HepG2 (cell line): Measurements from ENCODE around the gene OPRL1. TPM values are rescaled to one million over a fixed set of nuclear protein-coding genes. Genes with fewer than 3 reads are reported as not detected.
A peak's percentile ranks its signal among the peaks of the same experiment; 100 is the strongest.

Experiments
- FOXM1 ChIP-seq: sonication (generic); formaldehyde crosslinking; IDR thresholded peaks from 2 replicates; pipeline ENCODE4 v1.5.0; 2020; ENCODE audit warnings: missing genetic modification reagents
- HIVEP1 ChIP-seq: sonication (generic); formaldehyde crosslinking; IDR thresholded peaks from 2 replicates; pipeline ENCODE4 v1.4.0; 2020; ENCODE audit warnings: mild to moderate bottlenecking, missing genetic modification reagents
- KLF6 ChIP-seq: IDR thresholded peaks from 2 replicates; pipeline ENCODE4 v1.8.0; 2016; ENCODE audit warnings: missing biosample characterization, missing genetic modification reagents
- MEIS2 ChIP-seq: sonication (generic); formaldehyde crosslinking; IDR thresholded peaks from 2 replicates; pipeline ENCODE4 v1.9.0; 2021; ENCODE audit warnings: mild to moderate bottlenecking, missing genetic modification reagents
- NFE2 ChIP-seq: sonication (generic); formaldehyde crosslinking; IDR thresholded peaks from 2 replicates; pipeline ENCODE4 v1.4.0; 2020; ENCODE audit warnings: missing genetic modification reagents
- REL ChIP-seq: sonication (generic); formaldehyde crosslinking; conservative IDR thresholded peaks from 2 replicates; pipeline ENCODE4 v1.8.0; 2022; ENCODE audit warnings: mild to moderate bottlenecking, missing genetic modification reagents, moderate library complexity
- TMF1 ChIP-seq: sonication (generic); formaldehyde crosslinking; IDR thresholded peaks from 2 replicates; pipeline ENCODE4 v1.8.1; 2022; ENCODE audit warnings: low read depth, missing genetic modification reagents
- YEATS4 ChIP-seq: sonication (generic); formaldehyde crosslinking; IDR thresholded peaks from 2 replicates; pipeline ENCODE4 v1.4.0; 2020; ENCODE audit warnings: missing genetic modification reagents, borderline replicate concordance
- ZNF30 ChIP-seq: sonication (generic); formaldehyde crosslinking; IDR thresholded peaks from 2 replicates; pipeline ENCODE4 v1.5.0; 2020; ENCODE audit warnings: mild to moderate bottlenecking, missing genetic modification reagents
- ZNF607 ChIP-seq: sonication (generic); formaldehyde crosslinking; IDR thresholded peaks from 2 replicates; pipeline ENCODE4 v1.5.1; 2020; ENCODE audit warnings: missing genetic modification reagents, mild to moderate bottlenecking, borderline replicate concordance
- ZNF781 ChIP-seq: sonication (generic); formaldehyde crosslinking; IDR thresholded peaks from 2 replicates; pipeline ENCODE4 v1.5.1; 2020; ENCODE audit warnings: borderline replicate concordance, mild to moderate bottlenecking, missing genetic modification reagents; ENCODE audit errors: not compliant biosample characterization
- ZNF891 ChIP-seq: sonication (generic); formaldehyde crosslinking; IDR thresholded peaks from 2 replicates; pipeline ENCODE4 v1.5.0; 2020; ENCODE audit warnings: mild to moderate bottlenecking, missing genetic modification reagents
- polyA plus RNA-seq, 8 experiments: library from polyadenylated mRNA; depleted of rRNA in 3 of 8; stranded (reverse) in 7 of 8; unstranded in 1 of 8; fragments of >200 nt; fragmentation: Illumina TruSeq in 4 of 8; extraction: Trizol in 4 of 8; gene quantifications; 2 replicates each; pipeline versions ENCODE4 v1.2.1 to v1.2.3, GENCODE V29; 2011 to 2016; ENCODE audit warnings: low read depth in 4 of 8, missing spikeins in 1 of 8, mixed read lengths in 1 of 8; ENCODE audit not compliant: insufficient read depth in 1 of 8
- total RNA-seq, 5 experiments: library from RNA; depleted of rRNA; stranded (reverse); fragments of >200 nt; fragmentation: Illumina TruSeq; extraction: Trizol; gene quantifications; 2 replicates each; pipeline ENCODE4 v1.2.3, GENCODE V29; 2016; ENCODE audit warnings: low read depth in 1 of 5
- TF ChIP-seq, protein P1 (sequence below): sonication (generic); formaldehyde crosslinking; IDR thresholded peaks from 2 replicates; pipeline ENCODE4 v1.4.0; 2020; ENCODE audit warnings: mild to moderate bottlenecking, missing genetic modification reagents
- TF ChIP-seq, protein P2 (sequence below): IDR thresholded peaks from 2 replicates; pipeline ENCODE4 v1.6.1; 2016; ENCODE audit warnings: missing compliant biosample characterization, missing genetic modification reagents, borderline replicate concordance
- TF ChIP-seq, protein P3 (sequence below): sonication (generic); formaldehyde crosslinking; conservative IDR thresholded peaks from 2 replicates; pipeline ENCODE4 v1.4.0; 2020; ENCODE audit warnings: mild to moderate bottlenecking, missing genetic modification reagents, moderate library complexity
- TF ChIP-seq, protein P4 (sequence below): sonication (generic); formaldehyde crosslinking; IDR thresholded peaks from 2 replicates; pipeline ENCODE4 v1.8.1; 2023; ENCODE audit warnings: missing genetic modification reagents, mild to moderate bottlenecking, borderline replicate concordance
- TF ChIP-seq, protein P5 (sequence below): sonication (generic); formaldehyde crosslinking; IDR thresholded peaks from 2 replicates; pipeline ENCODE4 v1.8.0; 2022; ENCODE audit warnings: low read depth, missing genetic modification reagents
- TF ChIP-seq, protein P6 (sequence below): sonication (generic); formaldehyde crosslinking; IDR thresholded peaks from 2 replicates; pipeline ENCODE4 v1.4.0; 2020; ENCODE audit warnings: mild to moderate bottlenecking, missing genetic modification reagents, borderline replicate concordance

OPRL1 gene
- total and polyA plus RNA-seq, 2 of the 13 experiments (the other 11 are each of a cell fraction or from before 2014, with no cell fraction given): 0.35 to 0.71 TPM

DNA sequence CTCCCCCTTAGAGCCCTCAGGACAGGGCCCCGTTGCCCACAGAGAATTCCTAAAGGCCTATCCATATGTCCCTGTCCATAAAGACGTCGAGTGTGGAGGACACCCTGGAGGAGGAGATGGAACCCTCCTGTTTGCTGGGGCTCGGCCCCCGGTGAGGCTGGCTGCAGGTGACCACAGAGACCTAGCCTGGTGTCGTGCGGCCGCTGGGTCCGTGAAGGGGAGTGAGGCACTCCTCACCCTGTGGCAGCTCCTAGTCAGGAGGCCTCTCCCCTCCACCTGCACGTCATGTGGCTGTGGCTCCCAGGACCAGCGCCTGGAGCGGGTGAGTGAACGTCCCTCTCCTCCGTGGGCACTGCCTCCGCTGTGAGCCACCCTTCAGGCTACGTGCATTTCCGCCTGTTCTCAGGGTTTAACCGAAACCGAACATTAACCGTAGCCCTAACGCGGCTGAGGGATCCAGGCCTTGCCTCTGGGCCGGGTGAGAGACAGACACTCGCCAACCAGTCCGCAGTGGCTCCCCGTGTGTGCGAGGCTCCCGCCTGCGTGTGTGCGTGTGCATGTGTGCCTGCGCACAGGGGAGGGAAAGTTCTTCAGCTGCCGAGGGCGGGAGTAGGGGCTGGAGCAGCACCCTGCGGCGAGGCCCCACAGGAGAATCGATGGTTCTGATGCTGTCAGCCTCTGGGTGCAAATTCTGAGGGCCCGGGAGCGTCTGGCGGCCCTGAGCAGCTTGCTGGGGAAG is 22.8 kb upstream of the OPRL1 start (continued):
- TF ChIP-seq ZNF607 (CRISPR knock-in tag): peak; percentile 83; the same call in 1 of the 2 replicates
- TF ChIP-seq, protein P1, sequence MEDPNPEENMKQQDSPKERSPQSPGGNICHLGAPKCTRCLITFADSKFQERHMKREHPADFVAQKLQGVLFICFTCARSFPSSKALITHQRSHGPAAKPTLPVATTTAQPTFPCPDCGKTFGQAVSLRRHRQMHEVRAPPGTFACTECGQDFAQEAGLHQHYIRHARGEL (CRISPR knock-in tag): peak; percentile 95
- 0 out of 2 replicates have a peak, but pooled peaks have one; percentile 11 for TF ChIP-seq KLF6 (CRISPR knock-in tag)
- peak; percentile 20 for TF ChIP-seq YEATS4
- TF ChIP-seq TMF1 (CRISPR knock-in tag): peak; percentile 83; the same call in 1 of the 2 replicates
- TF ChIP-seq, protein P2, sequence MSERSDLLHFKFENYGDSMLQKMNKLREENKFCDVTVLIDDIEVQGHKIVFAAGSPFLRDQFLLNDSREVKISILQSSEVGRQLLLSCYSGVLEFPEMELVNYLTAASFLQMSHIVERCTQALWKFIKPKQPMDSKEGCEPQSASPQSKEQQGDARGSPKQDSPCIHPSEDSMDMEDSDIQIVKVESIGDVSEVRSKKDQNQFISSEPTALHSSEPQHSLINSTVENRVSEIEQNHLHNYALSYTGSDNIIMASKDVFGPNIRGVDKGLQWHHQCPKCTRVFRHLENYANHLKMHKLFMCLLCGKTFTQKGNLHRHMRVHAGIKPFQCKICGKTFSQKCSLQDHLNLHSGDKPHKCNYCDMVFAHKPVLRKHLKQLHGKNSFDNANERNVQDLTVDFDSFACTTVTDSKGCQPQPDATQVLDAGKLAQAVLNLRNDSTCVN (CRISPR knock-in tag): no peak
- peak; percentile 85 for TF ChIP-seq ZNF891
- TF ChIP-seq NFE2 (CRISPR knock-in tag): no peak
- TF ChIP-seq, protein P3, sequence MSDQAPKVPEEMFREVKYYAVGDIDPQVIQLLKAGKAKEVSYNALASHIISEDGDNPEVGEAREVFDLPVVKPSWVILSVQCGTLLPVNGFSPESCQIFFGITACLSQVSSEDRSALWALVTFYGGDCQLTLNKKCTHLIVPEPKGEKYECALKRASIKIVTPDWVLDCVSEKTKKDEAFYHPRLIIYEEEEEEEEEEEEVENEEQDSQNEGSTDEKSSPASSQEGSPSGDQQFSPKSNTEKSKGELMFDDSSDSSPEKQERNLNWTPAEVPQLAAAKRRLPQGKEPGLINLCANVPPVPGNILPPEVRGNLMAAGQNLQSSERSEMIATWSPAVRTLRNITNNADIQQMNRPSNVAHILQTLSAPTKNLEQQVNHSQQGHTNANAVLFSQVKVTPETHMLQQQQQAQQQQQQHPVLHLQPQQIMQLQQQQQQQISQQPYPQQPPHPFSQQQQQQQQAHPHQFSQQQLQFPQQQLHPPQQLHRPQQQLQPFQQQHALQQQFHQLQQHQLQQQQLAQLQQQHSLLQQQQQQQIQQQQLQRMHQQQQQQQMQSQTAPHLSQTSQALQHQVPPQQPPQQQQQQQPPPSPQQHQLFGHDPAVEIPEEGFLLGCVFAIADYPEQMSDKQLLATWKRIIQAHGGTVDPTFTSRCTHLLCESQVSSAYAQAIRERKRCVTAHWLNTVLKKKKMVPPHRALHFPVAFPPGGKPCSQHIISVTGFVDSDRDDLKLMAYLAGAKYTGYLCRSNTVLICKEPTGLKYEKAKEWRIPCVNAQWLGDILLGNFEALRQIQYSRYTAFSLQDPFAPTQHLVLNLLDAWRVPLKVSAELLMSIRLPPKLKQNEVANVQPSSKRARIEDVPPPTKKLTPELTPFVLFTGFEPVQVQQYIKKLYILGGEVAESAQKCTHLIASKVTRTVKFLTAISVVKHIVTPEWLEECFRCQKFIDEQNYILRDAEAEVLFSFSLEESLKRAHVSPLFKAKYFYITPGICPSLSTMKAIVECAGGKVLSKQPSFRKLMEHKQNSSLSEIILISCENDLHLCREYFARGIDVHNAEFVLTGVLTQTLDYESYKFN (CRISPR knock-in tag): no peak
- TF ChIP-seq ZNF30 (CRISPR knock-in tag): peak; percentile 77; the same call in 1 of the 2 replicates
- TF ChIP-seq FOXM1: no peak
- TF ChIP-seq HIVEP1: peak; percentile 42; the same call in 1 of the 2 replicates
- TF ChIP-seq, protein P4, sequence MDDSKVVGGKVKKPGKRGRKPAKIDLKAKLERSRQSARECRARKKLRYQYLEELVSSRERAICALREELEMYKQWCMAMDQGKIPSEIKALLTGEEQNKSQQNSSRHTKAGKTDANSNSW (CRISPR knock-in tag): peak; percentile 92; the same call in 1 of the 2 replicates
- TF ChIP-seq, protein P5, sequence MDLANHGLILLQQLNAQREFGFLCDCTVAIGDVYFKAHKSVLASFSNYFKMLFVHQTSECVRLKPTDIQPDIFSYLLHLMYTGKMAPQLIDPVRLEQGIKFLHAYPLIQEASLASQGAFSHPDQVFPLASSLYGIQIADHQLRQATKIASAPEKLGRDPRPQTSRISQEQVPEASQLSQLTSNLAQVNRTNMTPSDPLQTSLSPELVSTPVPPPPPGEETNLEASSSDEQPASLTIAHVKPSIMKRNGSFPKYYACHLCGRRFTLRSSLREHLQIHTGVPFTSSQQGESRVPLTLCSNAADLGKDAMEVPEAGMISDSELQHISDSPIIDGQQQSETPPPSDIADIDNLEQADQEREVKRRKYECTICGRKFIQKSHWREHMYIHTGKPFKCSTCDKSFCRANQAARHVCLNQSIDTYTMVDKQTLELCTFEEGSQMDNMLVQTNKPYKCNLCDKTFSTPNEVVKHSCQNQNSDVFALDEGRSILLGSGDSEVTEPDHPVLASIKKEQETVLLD (CRISPR knock-in tag): peak; percentile 70
- TF ChIP-seq REL (CRISPR knock-in tag): 0 out of 2 replicates have a peak, but pooled peaks have one; percentile 75
- TF ChIP-seq, protein P6, sequence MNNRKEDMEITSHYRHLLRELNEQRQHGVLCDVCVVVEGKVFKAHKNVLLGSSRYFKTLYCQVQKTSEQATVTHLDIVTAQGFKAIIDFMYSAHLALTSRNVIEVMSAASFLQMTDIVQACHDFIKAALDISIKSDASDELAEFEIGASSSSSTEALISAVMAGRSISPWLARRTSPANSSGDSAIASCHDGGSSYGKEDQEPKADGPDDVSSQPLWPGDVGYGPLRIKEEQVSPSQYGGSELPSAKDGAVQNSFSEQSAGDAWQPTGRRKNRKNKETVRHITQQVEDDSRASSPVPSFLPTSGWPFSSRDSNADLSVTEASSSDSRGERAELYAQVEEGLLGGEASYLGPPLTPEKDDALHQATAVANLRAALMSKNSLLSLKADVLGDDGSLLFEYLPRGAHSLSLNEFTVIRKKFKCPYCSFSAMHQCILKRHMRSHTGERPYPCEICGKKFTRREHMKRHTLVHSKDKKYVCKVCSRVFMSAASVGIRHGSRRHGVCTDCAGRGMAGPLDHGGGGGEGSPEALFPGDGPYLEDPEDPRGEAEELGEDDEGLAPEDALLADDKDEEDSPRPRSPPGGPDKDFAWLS (CRISPR knock-in tag): no peak; the same call in 1 of the 2 replicates
- TF ChIP-seq ZNF781 (CRISPR knock-in tag): peak; percentile 90
- no peak for TF ChIP-seq MEIS2 (CRISPR knock-in tag)
